Measurements from ENCODE around the gene ECHDC3.

ECHDC3 gene

DNA sequence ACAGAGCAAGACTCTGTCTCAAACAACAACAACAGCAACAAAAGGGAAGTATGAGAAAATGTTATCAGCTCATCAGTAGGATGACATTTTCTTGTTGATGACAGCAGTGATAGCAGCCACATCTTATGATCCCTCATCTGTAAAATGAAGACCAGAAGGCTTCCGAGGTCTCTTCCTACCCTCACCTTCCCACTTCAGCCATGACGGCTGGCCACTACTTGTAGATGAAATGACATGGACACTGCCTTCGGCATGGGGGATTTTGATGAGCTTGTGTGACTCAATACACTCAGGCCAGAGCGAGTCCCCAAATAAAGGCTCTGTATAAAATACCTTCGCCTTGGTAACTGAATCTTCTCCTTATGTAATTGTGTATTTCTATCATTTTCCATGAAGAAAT is 6.7 kb downstream of the ECHDC3 start:
- no peak for DNase-seq (ENCODE audit: low spot score)

DNA sequence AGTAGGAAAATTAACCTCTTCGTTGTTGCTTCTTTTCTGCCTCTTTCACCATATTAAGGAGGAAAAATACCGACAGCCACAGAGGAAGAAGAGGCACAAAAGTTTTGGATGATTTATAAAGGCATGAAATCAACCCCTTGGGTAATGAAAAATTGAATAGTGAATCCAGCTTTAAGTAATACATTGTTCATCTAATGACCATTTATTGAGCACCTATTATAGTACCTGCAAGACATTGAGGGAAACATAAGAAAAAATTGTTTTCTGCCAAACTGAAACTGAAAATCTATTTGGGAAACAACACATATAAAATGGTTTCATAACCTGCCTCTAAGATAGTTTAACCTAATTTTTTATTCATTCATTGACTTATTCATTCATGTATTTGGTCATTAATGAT is 8.2 kb downstream of the ECHDC3 start:
- no peak for DNase-seq (ENCODE audit: low spot score)

DNA sequence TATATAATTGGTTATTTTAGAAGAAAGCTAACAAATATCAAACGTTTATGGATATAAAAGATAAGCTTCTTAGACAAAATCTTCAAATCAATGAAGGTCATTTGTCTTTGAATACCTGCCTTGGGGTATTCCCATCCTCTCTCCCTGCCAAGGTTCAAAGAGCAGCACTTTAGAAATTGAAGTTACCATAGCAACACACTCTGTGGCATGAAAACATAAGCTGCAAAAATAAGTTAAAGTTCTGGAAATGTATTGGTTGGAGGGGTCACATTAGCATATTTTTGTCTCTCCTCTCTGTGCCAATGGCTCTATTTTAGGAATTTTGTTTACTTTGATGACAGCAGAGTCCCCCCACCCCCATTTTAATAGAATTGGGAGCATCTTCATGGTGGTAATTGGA is 12.0 kb downstream of the ECHDC3 start:
- DNase-seq (ENCODE audit: low spot score), result no peak

DNA sequence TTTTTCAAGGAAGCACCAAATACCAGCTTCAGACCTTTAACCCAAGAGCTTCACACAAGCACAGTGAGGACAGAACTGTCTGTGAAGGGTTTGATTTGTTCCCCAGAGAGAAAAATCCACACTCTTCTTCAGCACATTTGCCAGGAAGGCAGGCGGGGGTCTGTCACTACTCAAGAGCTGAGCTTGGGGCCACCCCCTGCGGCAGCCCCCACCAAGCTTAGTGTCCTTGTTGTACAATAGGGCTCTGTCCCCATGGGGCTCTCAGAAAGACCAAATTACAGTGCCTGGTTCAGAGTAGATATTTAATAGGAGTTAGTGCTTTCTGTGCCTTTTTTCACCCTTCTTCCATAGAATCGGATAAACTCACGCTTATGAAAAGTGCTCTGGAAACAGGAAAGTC is 12.4 kb downstream of the ECHDC3 start:
- DNase-seq (ENCODE audit: low spot score), result no peak

DNA sequence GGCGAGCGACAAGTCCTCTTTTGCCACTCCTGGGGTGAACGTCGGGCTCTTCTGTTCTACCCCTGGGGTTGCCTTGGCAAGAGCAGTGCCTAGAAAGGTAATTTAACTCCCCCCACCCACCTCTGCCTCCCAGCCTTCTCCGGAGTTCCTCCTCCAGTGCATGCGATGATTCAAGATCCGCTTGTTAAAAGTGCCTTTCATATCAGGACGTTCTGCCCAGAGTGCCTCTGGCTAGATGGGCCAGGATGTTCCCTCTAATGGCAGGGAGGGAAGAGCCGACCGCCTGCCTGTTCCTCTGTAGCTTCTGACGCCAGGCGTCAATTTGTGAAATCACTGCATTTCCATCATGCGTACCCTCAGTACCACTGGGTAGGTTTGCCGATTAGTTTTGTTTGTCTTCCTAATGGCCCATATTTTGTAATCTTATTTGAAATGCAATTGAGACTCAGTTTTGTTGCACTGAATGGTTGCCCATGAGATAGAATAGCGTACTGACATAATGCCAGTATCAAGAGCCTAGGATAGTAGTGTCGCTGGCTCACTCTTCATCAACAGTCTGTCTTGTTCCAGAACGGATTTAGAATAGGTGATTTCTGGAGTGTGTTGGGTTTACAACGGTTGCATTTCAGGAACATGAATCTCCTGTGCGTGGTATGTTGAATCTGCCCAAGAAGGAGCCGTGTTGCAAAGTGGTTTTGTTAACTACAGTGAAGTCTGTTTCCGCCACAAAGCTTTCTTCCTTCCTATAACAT is 13.5 kb downstream of the ECHDC3 start:
- DNase-seq (ENCODE audit: low spot score), result no peak

DNA sequence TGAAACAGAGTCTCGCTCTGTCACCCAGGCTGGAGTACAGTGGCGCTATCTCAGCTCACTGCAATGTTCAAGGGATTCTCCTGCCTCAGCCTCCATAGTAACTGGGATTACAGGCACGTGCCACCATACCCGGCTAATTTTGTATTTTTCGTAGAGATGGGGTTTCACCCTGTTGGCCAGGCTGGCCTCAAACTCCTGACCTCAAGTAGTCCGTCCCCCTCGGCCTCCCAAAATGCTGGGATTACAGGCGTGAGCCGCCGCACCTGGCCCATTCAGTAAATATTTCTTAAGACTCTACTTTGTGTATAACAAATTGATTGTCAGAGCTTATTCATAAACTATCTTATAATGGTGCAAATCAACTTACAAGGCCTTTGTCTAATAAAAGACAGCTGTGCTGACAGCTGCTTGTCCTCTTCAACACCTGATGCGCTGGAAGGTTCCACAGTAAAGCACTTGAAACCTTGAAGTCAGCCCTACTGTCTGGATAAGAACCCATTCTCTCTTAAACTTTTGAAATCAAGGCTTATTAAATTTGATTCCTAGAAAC is 14.7 kb downstream of the ECHDC3 start:
- DNase-seq (ENCODE audit: low spot score), result no peak

DNA sequence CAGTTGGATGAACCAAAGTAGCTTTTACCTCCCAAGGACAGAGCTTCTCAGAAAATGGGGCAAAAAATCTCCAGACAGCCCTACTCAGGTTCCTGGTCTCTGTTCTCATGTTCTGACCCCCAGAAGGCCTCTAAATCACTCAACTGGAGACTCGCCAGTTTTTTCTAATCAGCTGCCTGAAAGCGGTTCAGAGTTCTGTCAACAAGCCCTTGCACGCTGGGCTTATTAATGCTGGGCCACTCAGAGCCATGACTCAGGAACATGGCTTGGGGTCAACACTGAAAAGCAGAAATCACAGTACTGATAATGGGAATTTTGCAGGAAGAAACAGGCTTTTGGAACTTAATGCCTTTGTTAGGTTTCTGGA is 15.3 kb downstream of the ECHDC3 start:
- no peak for DNase-seq (ENCODE audit: low spot score)

DNA sequence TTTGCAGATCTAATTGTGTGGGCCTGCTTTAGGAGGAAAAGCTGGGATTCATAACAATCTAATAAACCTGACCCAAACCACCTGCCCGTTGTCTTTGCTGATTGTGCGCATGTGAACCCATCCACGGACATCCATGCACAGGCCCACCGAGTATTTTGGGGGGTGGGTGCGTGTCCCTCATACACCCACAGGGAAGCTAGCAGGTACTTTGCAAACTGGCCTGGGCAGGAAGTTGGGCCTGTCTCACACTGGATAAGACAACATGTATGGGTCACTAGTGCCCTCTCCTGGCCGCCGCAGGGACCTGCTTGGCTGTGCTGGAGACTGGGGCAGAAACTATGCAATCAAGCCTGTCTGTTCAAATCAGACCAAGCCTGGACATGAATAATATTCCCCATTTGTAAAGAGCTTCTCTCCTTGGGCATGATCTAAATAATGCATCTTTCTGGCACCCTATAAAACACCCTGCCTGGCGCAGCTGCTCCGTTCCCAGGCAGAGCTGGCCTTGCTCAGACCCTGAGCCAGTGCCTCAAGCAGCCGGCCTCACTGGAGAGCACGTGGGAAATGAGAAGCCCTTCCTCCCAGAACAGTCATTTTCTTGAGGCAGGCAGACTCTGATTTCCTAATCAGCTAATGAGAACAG is 15.8 kb downstream of the ECHDC3 start:
- peak; percentile 87 for DNase-seq (ENCODE audit: low spot score)

DNA sequence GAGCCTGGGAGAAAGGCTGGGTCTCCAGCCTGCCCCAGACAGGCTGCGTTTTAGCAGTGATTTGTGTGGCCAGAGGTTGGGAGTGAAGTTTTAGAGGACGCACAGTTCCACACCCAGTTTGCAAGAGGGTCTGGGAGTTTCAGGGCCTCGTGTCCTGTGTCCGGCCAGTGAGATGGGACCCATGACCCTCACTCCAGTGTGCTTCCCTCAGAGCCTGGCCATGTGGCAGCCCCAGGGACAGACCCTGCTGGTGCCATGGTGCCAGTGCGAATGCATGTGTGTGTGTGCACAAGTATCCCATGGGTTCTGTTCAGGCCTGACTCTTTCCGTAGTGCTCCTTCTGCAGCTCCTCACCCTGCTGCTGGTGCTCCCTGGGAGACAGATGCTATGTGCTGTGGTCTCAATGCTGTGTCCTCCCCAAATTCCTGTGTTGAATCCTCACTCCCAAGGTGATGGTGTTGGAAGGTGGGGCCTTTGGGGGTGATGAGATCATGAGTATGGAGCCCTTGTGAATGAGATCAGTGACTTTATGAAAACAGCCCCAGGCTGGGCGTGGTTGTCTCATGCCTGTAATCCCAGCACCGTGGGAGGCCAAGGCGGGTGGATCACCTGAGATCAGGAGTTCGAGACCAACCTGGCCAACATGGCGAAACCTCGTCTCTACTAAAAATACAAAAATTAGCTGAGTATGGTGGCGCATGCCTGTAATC is 16.5 kb downstream of the ECHDC3 start:
- DNase-seq (ENCODE audit: low spot score), result no peak

DNA sequence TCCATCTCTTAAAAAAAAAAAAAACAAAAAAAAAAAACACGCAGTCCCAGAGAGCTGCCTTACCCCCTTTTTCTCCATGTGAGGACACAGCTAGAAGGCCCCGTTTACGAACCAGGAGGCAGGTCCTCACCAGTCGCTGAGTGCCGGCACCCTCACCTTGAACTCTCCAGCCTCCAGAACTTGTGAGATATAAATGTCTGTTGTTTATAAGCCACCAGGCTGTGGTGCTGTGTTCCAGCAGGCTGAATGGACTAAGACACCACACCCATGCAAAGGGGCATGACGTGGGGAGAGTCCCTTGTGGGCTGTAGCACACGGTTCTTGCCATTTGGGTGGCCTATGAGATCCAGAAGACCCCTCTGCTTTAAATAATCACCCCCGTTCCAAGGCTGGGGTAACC is 17.2 kb downstream of the ECHDC3 start:
- no peak for DNase-seq (ENCODE audit: low spot score)

DNA sequence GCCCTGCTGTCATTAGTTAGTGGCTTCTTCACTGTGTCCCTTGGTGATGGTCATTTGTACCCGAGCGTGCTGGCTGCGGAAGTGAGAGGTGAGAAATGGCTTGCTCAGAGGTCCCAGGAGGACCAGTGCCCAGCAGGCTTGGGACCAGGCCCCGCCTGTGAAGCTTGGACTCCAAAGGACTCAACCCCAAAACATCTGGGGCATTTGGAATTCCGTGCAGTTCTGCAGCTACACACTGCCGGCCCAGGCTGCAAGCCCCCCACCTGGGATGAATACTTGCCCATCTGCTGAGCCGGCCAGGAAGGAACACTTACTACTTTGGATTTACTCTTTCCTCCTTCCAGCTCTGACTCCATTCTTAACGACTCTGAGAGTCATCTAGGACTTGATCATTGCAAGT is 18.0 kb downstream of the ECHDC3 start:
- DNase-seq (ENCODE audit: low spot score), result no peak

DNA sequence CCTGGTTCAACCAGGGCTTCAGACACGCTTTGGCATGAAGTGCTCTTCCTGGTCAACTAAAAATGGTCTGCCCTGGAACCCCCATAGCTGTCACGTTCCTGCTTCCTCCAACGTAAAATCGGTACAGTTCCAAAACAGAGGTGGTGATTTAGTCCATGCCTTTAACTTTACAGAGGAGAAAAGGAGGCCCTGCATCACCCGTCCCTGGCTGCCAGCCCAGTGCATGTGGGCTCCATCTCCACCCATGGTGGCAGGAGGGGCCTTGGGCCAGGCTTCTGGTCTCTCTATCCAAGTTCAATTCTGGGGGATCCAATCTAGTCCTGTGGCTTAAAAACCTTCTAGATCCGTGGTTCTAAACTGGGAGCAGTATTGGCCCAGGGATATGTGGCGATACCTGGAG is 18.7 kb downstream of the ECHDC3 start:
- no peak for DNase-seq (ENCODE audit: low spot score)

DNA sequence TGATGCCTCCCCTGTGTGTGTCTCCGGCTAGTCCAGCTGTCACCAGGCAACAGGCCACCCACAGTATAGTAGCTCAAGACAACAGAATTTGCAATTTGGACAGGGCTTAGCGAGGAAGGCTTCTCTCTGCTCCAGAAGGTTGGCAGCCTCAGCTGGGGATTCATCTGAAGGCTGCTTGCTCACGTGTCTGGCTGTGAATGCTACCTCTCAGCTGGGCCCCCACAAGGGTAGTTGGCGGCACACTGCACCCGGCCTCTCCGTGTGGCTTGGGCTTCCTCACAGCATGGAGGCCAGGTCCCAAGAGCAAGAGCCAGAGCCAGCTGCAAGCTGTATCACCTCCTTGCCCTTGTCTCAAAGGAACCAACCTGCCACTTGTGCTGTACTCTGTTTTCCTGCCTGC is 19.2 kb downstream of the ECHDC3 start:
- no peak for DNase-seq (ENCODE audit: low spot score)

DNA sequence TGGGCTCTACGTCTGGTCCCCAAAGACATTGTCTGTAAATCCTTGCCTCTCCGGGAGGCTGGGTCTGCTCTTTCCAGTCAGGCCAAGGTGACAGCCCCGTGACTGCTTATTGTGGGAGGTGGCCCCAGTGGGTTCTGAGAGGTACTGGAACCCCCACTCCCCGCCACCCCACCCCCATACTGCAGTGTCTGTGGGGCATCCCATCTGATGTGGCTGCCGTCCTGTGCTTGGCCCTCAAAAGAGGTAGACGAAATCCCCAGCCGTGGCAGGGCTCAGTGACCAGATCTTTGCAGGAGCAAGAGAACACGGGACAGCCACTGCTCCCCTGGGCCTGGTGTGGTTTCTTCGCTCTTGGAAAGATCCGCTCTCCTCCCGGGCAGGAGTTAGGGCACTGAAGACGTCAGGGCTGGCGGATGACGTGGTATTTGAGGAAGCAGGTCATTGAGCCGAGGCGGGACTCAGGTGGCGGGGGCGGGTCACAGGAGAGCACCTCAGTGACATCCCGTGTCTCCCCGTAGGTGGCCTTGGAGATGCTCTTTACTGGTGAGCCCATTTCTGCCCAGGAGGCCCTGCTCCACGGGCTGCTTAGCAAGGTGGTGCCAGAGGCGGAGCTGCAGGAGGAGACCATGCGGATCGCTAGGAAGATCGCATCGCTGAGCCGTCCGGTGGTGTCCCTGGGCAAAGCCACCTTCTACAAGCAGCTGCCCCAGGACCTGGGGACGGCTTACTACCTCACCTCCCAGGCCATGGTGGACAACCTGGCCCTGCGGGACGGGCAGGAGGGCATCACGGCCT is 20.7 kb downstream of the ECHDC3 start:
- DNase-seq (ENCODE audit: low spot score), result no peak

DNA sequence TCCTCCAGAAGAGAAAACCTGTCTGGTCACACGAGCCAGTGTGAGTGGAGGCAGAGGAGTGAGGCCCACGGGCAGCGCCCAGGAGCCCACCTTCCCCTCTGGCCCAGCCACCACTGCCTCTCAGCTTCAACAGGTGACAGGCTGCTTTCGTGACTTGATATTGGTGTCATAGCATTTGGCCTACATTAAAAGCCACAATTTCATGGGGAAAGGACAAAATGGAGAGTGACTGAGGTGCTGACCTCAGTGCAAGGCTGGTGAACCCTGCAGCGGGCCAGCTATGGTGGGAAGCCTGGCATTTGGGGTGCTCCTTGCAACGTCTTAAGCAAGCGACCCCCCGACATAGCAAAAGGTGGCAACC is 21.3 kb downstream of the ECHDC3 start:
- no peak for DNase-seq (ENCODE audit: low spot score)

DNA sequence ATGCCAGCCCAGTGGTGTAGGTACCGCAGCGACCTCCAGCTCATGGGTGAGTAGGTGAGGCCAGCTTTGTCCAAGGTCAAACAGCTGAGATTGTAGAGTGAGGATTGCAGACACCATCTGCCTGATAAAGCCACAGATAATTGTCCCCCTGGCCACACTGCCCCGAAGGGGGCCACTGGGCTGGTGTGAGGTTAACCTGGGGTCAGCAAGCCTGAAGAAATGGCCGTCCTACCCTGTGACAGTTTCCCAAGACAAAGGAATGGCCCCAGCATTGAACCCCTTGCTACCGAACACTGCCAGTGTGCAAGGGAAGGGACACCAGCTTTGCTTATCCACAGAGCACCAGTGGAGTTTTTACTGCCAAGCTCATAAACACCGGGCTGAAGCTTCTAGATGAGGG is 23.0 kb downstream of the ECHDC3 start:
- no peak for DNase-seq (ENCODE audit: low spot score)

DNA sequence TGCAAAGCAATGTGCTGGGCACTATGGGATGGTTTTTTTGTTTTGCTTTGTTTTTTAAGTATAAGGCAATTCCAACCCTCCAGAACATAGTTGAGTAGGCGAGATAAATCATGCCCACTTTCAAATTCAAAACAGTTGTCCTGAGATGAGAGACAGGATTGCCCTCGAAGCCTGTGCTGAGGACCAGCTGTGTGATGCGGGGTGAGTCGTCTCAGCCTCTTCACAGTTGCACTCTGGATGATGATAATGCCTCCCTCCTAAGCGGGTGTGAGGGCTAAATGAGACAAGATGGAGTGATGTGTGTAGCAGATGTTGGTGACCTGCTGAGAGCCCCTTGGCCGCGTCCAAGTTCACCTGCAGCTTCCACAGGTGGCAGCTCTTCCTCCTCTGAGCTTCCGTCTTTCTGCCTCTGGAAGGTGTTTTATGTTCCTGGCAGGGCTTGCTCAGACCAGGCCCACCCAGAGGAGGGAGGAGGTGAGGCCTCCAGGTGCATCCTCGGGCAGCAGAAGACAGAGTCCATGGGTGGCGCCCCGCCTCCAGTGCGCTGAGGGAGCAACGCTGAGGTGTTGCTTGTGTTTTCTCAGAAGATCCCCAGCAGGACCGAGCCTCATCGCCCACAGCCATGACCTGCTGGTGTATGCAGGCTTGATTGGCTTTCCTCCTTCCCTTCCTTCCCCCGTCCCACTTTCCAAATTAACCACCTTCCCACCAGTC is 30.6 kb downstream of the ECHDC3 start:
- no peak for DNase-seq (ENCODE audit: low spot score)

DNA sequence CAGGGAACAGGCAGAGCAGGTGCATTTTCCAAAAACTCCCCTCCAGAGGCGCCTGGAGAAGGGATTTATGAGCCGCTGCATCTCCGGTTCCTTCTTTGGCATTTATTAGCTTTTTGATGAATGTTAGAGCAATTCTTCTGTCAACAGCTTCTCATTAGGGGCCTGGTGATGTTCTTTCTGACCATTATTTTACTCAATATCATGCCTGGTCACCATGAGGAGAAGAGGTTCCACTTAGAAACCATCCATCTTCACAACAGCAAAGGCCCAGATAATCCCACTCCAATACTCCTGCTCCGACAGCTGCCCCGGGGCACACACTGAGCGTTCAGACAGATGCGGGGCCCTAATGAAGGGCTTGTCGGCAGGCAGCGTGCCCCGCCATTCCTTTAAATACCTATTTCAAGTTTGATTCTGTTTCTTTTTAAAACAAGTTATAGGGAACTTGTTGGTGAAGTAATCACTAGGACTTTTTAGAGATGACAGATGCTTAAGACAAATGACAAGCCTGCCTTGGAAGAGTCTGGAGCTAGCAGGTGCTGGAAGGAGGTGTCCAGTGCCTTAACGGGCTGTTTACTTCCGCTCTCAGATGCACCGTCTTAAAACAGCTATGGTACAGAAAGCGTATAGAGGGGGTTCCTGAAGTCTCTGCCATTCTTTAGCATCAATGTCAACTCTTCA is 31.7 kb downstream of the ECHDC3 start:
- no peak for DNase-seq (ENCODE audit: low spot score)

DNA sequence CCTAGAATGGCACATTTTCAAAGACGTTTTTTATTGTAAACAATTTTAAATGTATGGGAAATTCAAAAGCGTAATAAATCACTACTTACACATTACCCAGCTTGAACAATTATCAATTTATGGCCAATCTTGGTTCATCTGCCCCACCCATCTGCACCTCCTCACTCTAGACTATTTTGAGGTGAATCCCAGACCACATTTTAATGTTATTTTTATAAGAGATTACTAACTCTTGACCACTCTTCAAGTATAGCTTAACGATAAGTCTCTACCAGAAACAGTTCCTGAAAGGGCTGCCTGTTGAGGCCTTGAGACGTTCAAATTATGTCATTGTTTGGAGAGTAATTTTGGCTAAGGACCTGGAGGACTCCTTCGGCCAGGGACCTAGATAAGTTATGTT is 33.2 kb downstream of the ECHDC3 start:
- DNase-seq (ENCODE audit: low spot score), result no peak

DNA sequence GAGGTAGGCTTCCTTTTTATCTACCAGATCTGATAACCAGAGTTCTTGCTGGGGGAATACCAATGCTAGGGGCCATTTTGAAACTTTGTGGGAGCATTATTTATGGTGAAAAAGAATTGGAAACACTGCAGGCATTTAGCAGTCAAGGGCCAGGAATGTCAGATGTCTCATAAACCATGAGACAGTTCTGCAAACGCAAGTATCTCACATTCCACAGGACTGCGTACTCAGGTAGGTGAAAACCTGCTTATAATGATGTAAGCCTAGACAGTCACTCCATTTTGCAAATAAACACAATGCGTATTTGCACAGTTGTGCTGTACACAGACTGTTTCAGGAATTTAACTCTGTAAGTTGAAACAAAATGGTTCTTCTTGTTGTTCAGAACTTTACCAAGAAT is 33.9 kb downstream of the ECHDC3 start:
- DNase-seq (ENCODE audit: low spot score), result no peak

DNA sequence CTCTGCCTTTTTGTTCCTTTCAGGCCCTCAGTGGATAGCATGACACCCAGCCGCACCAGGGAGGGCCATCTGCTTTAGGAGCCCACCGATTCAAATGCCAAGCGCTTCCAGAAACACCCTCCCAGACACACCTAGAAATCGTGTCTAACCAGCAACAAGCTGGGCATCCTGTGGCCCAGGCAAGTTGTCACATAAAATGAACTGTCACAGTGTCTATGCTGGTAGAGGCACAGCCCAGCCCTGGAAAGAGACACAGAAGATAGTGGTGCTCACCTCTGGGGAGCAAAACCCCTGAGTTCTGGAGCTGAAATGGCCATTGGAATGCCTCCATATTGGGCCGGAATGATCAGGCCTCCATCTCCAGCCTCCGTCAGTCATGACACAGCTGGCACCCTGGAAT is 38.9 kb downstream of the ECHDC3 start:
- no peak for DNase-seq (ENCODE audit: low spot score)

Measured in activated CD4-positive, alpha-beta T cell treated with anti-CD3 and anti-CD28 coated beads, Interleukin-2, Interleukin-4, amounts not matched to agents 100 ng/mL and 50 ng/mL, durations not matched to agents 16 hours and 8 hours (primary cell).